Natural killer cell (primary cell): Measurements from ENCODE around the gene RCOR3. TPM values are rescaled to one million over a fixed set of nuclear protein-coding genes. Genes with fewer than 3 reads are reported as not detected.

Experiments used
- ATAC-seq, 3 donors: fragments of 150-1000 bp in 2 of 3; fragments of 200-7000 bp in 1 of 3; cut with Tn5 transposase; 1 replicate in 1 of 3; 2 replicates in 2 of 3; pipeline ENCODE4 v1.10.0; 2021; ENCODE audit warnings: mild to moderate bottlenecking in 2 of 3, moderate library complexity in 2 of 3
- DNase-seq, 2 donors: peaks; one replicate each; pipeline versions ENCODE4 v3.0.0 to v3.0.0-alpha.2; 2013 to 2021; ENCODE audit warnings: mixed read lengths in 1 of 2
- H3K27ac ChIP-seq: one replicate; pipeline ENCODE4 v1.5.1; 2013; ENCODE audit warnings: mild to moderate bottlenecking, low read length
- H3K27me3 ChIP-seq: one replicate; pipeline ENCODE4 v1.6.1; 2013; ENCODE audit warnings: low read length; ENCODE audit not compliant: control insufficient read depth, insufficient read depth
- H3K36me3 ChIP-seq: one replicate; pipeline ENCODE4 v1.6.1; 2013; ENCODE audit warnings: low read length; ENCODE audit not compliant: control insufficient read depth, insufficient read depth
- H3K4me1 ChIP-seq: one replicate; pipeline ENCODE4 v1.6.1; 2013; ENCODE audit warnings: low read length; ENCODE audit not compliant: control insufficient read depth, insufficient read depth
- H3K4me3 ChIP-seq: one replicate; pipeline ENCODE4 v1.5.1; 2013; ENCODE audit warnings: low read length
- H3K9me3 ChIP-seq: one replicate; pipeline ENCODE4 v1.6.1; 2013; ENCODE audit warnings: low read length; ENCODE audit not compliant: control insufficient read depth, insufficient read depth
- H3K27ac Mint-ChIP-seq, 2 donors: one replicate each; pipeline ENCODE4 v1.8.0; 2022; ENCODE audit warnings: mild to moderate bottlenecking in 2 of 2, mixed read lengths in 2 of 2, moderate library complexity in 1 of 2
- H3K27me3 Mint-ChIP-seq, 2 donors: one replicate each; pipeline ENCODE4 v1.8.0; 2022; ENCODE audit warnings: low read depth in 2 of 2, mixed read lengths in 2 of 2
- H3K36me3 Mint-ChIP-seq: one replicate; pipeline ENCODE4 v1.8.0; 2022; ENCODE audit warnings: mixed read lengths
- H3K4me1 Mint-ChIP-seq, 2 donors: one replicate each; pipeline ENCODE4 v1.8.0; 2022; ENCODE audit warnings: mixed read lengths in 2 of 2
- H3K4me3 Mint-ChIP-seq: one replicate; pipeline ENCODE4 v1.8.0; 2022; ENCODE audit warnings: mild to moderate bottlenecking, moderate library complexity, mixed read lengths
- H3K9me3 Mint-ChIP-seq, 2 donors: one replicate each; pipeline ENCODE4 v1.8.0; 2022; ENCODE audit warnings: mixed read lengths in 2 of 2
- WGBS: methylation state at CpG from one replicate; pipeline ENCODE4 v1.1.7; 2013; ENCODE audit warnings: missing lambda C conversion rate; ENCODE audit not compliant: insufficient coverage; 5-methylcytosine and 5-hydroxymethylcytosine counted together
- intact Hi-C: fragments of 100-400 bp; cut with micrococcal nuclease; formaldehyde crosslinking; loops from one replicate; pipeline ENCODE4 v1.14.2; 2022
- total RNA-seq, 4 donors: library from RNA; stranded (reverse); fragments of 120-200 nt in 1 of 4; gene quantifications; one replicate each; pipeline versions ENCODE4 v1.2.3 to v1.2.4, GENCODE V29; 2013 to 2022
- TF ChIP-seq, protein P1 (sequence below): fragments of 200-600 bp; IDR thresholded peaks from one replicate; pipeline ENCODE4 v1.8.0; 2022; ENCODE audit warnings: antibody characterized with exemption

RCOR3 gene
- total RNA-seq, 3 donors from 2014 or later (not counting 1 experiment from before 2014, with no cell fraction given), result 70.9 to 99.2 (median 78.6) TPM

DNA sequence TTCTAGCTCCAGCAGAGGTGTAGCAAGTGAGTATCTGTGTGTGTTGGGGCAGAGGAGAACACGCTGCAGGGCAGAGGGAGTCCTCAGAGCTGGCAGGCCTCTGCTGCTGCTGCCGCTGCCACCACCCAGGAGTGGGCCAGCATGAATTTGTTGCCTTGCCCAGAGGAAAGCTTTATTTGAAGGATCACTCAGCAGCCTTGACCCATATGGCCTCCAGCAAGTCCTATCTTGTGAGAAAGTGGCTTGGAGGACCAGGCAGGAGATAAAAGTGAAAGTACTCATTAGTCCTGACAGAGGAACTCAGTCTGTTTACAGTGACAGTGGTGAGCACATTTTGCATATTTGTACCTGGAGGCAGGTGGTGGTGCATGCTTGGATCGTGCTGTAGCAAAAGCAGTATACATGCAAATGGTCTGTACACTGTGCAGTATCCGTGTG is 70.6 kb downstream of the RCOR3 start:
- Histone ChIP-seq H3K9me3 (no peaks in the 10 kb centered on the region), H3K27ac (peak overlapping the region; percentile 83), H3K4me1 (peaks cover 75% of the 10 kb centered on the region), H3K36me3 (peaks cover 5% of the 10 kb centered on the region), H3K27me3 (no peaks in the 10 kb centered on the region), H3K4me3 (peak overlapping the region; percentile 13)
- H3K27ac Mint-ChIP-seq, result peak overlapping the region; percentile 90 to 96
- TF ChIP-seq, protein P1, sequence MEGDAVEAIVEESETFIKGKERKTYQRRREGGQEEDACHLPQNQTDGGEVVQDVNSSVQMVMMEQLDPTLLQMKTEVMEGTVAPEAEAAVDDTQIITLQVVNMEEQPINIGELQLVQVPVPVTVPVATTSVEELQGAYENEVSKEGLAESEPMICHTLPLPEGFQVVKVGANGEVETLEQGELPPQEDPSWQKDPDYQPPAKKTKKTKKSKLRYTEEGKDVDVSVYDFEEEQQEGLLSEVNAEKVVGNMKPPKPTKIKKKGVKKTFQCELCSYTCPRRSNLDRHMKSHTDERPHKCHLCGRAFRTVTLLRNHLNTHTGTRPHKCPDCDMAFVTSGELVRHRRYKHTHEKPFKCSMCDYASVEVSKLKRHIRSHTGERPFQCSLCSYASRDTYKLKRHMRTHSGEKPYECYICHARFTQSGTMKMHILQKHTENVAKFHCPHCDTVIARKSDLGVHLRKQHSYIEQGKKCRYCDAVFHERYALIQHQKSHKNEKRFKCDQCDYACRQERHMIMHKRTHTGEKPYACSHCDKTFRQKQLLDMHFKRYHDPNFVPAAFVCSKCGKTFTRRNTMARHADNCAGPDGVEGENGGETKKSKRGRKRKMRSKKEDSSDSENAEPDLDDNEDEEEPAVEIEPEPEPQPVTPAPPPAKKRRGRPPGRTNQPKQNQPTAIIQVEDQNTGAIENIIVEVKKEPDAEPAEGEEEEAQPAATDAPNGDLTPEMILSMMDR, result no peak
- no peaks in the 10 kb centered on the region for H3K36me3 Mint-ChIP-seq
- no peaks in the 10 kb centered on the region for H3K9me3 Mint-ChIP-seq
- H3K4me1 Mint-ChIP-seq, result peaks cover 74 to 83% of the 10 kb centered on the region in 2 donors
- DNase-seq, result peak in 1 of 2 donors; percentile 46
- intact Hi-C loops, result no loop called here
- no peak for ATAC-seq
- H3K27me3 Mint-ChIP-seq, result no peaks in the 10 kb centered on the region
- peak overlapping the region; percentile 95 for H3K4me3 Mint-ChIP-seq
- WGBS, result 41% methylated on average over 4 of the region's 4 CpGs

DNA sequence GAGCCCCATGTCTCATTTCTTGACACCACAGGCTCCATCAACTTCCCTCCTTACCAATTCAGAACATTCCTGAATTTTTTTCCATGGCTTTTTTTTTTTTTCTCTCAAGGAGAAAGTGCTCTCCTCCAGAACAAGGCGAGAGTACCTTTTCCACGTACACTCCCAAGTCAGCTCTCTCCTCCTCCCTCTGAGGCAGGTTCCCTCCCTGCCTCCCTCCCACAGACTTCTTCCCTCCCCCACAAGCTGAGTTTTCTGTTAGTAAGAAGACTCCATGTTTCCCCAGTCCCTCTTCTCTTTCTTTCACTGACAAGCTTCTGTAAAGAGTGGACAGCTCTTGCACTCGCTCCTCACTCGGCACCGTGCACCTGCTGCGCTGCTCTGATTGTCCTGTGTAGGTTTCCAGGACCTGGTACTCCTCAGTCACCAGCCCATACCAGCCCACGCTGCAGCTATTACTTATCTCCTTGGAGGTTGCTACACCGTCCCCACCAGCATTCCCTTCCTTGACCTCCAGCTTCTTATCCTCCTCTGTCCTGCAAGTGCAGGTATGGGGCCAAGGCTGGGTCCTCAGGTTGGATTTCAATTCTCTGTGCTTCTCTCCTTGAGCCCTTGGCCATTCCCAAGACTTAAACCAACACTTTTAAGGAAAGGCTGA is 71.2 kb downstream of the RCOR3 start:
- Histone ChIP-seq H3K27ac (no peak overlapping the region), H3K27me3 (no peaks in the 10 kb centered on the region), H3K4me3 (no peak overlapping the region), H3K36me3 (peaks cover 5% of the 10 kb centered on the region), H3K9me3 (no peaks in the 10 kb centered on the region), H3K4me1 (peaks cover 80% of the 10 kb centered on the region)
- Mint-ChIP-seq H3K4me1 (peaks cover 80 to 89% of the 10 kb centered on the region in 2 donors), H3K27ac (peak overlapping the region; percentile 90 to 96), H3K4me3 (peak overlapping the region; percentile 95), H3K36me3 (no peaks in the 10 kb centered on the region), H3K27me3 (no peaks in the 10 kb centered on the region), H3K9me3 (no peaks in the 10 kb centered on the region)
- TF ChIP-seq, protein P1, result no peak
- intact Hi-C loops, result no loop called here
- DNase-seq (no peak), ATAC-seq (no peak)
- 94% methylated on average over 8 of the region's 8 CpGs for WGBS

DNA sequence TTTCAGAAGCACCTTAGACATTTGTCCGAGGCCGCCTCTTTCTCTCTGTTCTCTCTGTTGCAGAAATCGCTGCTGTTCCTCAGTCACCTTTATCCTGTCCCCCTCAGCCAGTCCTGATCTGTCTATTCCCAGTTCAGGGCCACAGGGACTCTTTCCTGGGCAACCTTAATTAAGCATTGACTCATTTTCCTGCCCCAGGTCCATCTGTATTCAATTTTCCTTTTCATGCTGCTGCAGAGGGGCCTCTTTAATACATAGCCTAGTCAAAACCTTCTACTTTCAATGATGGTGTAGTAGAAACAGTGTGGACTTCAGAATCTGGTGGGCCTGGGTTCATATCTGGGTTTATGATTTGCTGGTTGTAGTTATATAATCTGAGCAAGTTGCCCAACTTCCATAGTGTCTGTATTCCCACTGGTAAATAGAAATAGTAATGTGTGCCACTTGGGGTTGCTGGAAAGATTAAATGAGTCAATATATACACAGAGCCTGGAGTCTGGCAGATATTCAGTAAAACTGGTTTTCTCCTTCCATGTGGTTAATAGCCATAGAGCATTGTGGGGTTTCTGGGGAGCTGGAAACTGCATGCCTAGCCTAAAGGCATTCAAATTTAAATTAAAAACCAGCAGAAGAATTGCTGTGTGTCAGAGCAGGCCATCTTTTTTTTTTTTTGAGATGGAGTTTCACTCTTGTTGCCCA is 72.0 kb downstream of the RCOR3 start:
- WGBS, result 95% methylated on average over 3 of the region's 3 CpGs
- Mint-ChIP-seq H3K9me3 (no peaks in the 10 kb centered on the region), H3K27ac (peak overlapping the region; percentile 90 to 96), H3K27me3 (no peaks in the 10 kb centered on the region), H3K4me3 (peak overlapping the region; percentile 60), H3K4me1 (peaks cover 84 to 89% of the 10 kb centered on the region in 2 donors), H3K36me3 (no peaks in the 10 kb centered on the region)
- no peak for ATAC-seq
- intact Hi-C loops, result no loop called here
- no peak overlapping the region for H3K4me3 ChIP-seq
- H3K9me3 ChIP-seq, result no peaks in the 10 kb centered on the region
- H3K27me3 ChIP-seq, result no peaks in the 10 kb centered on the region
- TF ChIP-seq, protein P1, result no peak
- H3K4me1 ChIP-seq, result peaks cover 80% of the 10 kb centered on the region
- no peak overlapping the region for H3K27ac ChIP-seq
- H3K36me3 ChIP-seq, result peaks cover 5% of the 10 kb centered on the region
- DNase-seq, result no peak
